KMS-11 (cell line): ENCODE results near the gene KCNA2.

Source experiments
- H2AFZ ChIP-seq: fragments of 200-600 bp; sonication (generic); 2 replicates; pipeline ENCODE4 v1.6.1; 2016; ENCODE audit warnings: antibody characterized with exemption, mixed run types, low read depth
- H3K27ac ChIP-seq: fragments of 200-600 bp; sonication (generic); 2 replicates; pipeline ENCODE4 v1.6.1; 2016; ENCODE audit warnings: mild to moderate bottlenecking, mixed run types
- H3K27me3 ChIP-seq: fragments of 200-600 bp; sonication (generic); 2 replicates; pipeline ENCODE4 v1.6.1; 2017; ENCODE audit warnings: mild to moderate bottlenecking, low read depth, mixed run types, moderate library complexity; ENCODE audit not compliant: insufficient read depth
- H3K36me3 ChIP-seq: fragments of 200-600 bp; sonication (generic); 2 replicates; pipeline ENCODE4 v1.6.1; 2017; ENCODE audit warnings: mild to moderate bottlenecking, mixed run types; ENCODE audit not compliant: insufficient read depth
- H3K4me1 ChIP-seq: fragments of 200-600 bp; sonication (generic); 2 replicates; pipeline ENCODE4 v1.6.1; 2016; ENCODE audit warnings: mild to moderate bottlenecking, low read depth, mixed run types; ENCODE audit not compliant: poor library complexity, severe bottlenecking
- H3K4me2 ChIP-seq: fragments of 200-600 bp; sonication (generic); 2 replicates; pipeline ENCODE4 v1.7.0; 2016; ENCODE audit warnings: mild to moderate bottlenecking, mixed run types
- H3K4me3 ChIP-seq: fragments of 200-600 bp; sonication (generic); IDR thresholded peaks from 2 replicates; pipeline ENCODE4 v1.6.1; 2017; ENCODE audit warnings: low read depth, low read length, mixed read lengths; ENCODE audit not compliant: insufficient read depth
- H3K79me2 ChIP-seq: fragments of 200-600 bp; sonication (generic); 2 replicates; pipeline ENCODE4 v1.6.1; 2016; ENCODE audit warnings: low read depth, mixed run types; ENCODE audit not compliant: insufficient read depth
- H3K9ac ChIP-seq: fragments of 200-600 bp; sonication (generic); 2 replicates; pipeline ENCODE4 v1.6.1; 2016; ENCODE audit warnings: mild to moderate bottlenecking, mixed run types
- H4K20me1 ChIP-seq: fragments of 200-600 bp; sonication (generic); 2 replicates; pipeline ENCODE4 v1.6.1; 2016; ENCODE audit warnings: mild to moderate bottlenecking, mixed run types; ENCODE audit not compliant: insufficient read depth
- CTCF ChIP-seq: fragments of 200-600 bp; sonication (generic); conservative IDR thresholded peaks from 2 replicates; pipeline ENCODE4 v1.6.1; 2017; ENCODE audit warnings: low read depth, mild to moderate bottlenecking, antibody characterized with exemption, low read length, moderate library complexity, mixed read lengths

KCNA2 gene

GRCh38 chr1:110615548-110616130, 9.5 kb upstream of the KCNA2 start:
- H3K27me3 ChIP-seq: no peaks in the 10 kb centered on the region
- no peak overlapping the region; the same call in 1 of the 2 replicates for H3K27ac ChIP-seq
- no peaks in the 10 kb centered on the region for H4K20me1 ChIP-seq
- peak overlapping the region; percentile 10; the same call in 1 of the 2 replicates for H3K4me2 ChIP-seq
- no peaks in the 10 kb centered on the region for H3K79me2 ChIP-seq
- peaks cover 36% of the 10 kb centered on the region for H3K4me1 ChIP-seq
- H3K9ac ChIP-seq: no peak overlapping the region
- TF ChIP-seq CTCF: peak; percentile 53; the same call in 1 of the 2 replicates
- H3K36me3 ChIP-seq: no peaks in the 10 kb centered on the region
- H2AFZ ChIP-seq: peak overlapping the region; percentile 42; the same call in 1 of the 2 replicates
- no peak overlapping the region for H3K4me3 ChIP-seq

- Histone ChIP-seq H3K27me3 (no peaks in the 10 kb centered on the region; the same call in 1 of the 2 replicates), H3K4me2 (no peak overlapping the region), H3K9ac (no peak overlapping the region), H3K4me1 (peaks cover 19% of the 10 kb centered on the region), H4K20me1 (no peaks in the 10 kb centered on the region), H3K36me3 (no peaks in the 10 kb centered on the region), H3K79me2 (no peaks in the 10 kb centered on the region), H2AFZ (no peak overlapping the region), H3K27ac (no peak overlapping the region), H3K4me3 (no peak overlapping the region)
- TF ChIP-seq CTCF: no peak
Observed at GRCh38 chr1:110612060-110612745, 6.0 kb upstream of the KCNA2 start.

- Histone ChIP-seq H2AFZ (no peak overlapping the region), H3K27ac (no peak overlapping the region), H4K20me1 (no peaks in the 10 kb centered on the region), H3K4me1 (peaks cover 4% of the 10 kb centered on the region), H3K27me3 (peaks cover 7% of the 10 kb centered on the region; the same call in 1 of the 2 replicates), H3K4me2 (no peak overlapping the region), H3K9ac (no peak overlapping the region), H3K4me3 (no peak overlapping the region), H3K36me3 (no peaks in the 10 kb centered on the region), H3K79me2 (no peaks in the 10 kb centered on the region)
- no peak for TF ChIP-seq CTCF
Observed at GRCh38 chr1:110610696-110611286, 4.6 kb upstream of the KCNA2 start.

- Histone ChIP-seq H3K36me3 (no peaks in the 10 kb centered on the region), H3K9ac (no peak overlapping the region), H3K27ac (no peak overlapping the region), H3K4me1 (no peaks in the 10 kb centered on the region), H2AFZ (no peak overlapping the region), H3K4me2 (no peak overlapping the region), H3K79me2 (no peaks in the 10 kb centered on the region), H4K20me1 (no peaks in the 10 kb centered on the region), H3K27me3 (peaks cover 7% of the 10 kb centered on the region; the same call in 1 of the 2 replicates), H3K4me3 (no peak overlapping the region)
- TF ChIP-seq CTCF: no peak
Observed at GRCh38 chr1:110610084-110610483, 3.9 kb upstream of the KCNA2 start.
